HG02852 (cell line): ENCODE results near the gene TTC28.

Source experiments
- ATAC-seq: cut with Tn5 transposase; IDR thresholded peaks from one replicate; pipeline ENCODE4 v1.9.1; 2021; ENCODE audit warnings: mild to moderate bottlenecking, moderate library complexity; ENCODE audit not compliant: unreplicated experiment

TTC28 gene

DNA sequence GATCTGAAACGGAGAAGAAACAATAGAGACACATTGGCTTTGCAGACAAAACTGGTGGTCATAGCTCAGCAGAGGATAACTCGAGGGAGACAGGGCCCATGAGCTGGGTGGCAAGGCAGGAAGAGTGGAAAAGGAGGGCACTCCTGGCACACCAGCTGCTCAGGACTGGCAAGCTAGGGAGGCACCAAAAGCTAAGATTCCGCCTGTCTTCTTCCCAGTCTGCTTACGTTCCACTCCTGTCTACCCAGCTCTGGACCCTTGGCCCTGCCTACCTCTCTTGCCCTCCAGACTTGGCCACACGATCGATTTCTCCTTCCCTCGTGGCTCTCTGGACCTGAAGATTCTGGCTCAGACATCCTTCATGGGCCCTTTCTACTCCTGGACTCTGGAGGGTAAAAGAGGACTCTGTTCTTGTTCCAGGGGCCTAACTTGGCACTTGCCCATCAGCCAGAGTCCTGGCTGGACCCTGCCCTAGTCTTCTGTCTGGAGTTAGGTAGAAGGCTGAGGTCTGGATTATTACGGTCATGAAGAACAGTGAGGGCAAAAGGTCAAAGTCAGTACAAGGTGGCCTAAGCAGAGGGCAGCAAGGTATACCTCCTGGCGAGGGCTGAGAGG is 645.4 kb downstream of the TTC28 start:
- no peak for ATAC-seq

DNA sequence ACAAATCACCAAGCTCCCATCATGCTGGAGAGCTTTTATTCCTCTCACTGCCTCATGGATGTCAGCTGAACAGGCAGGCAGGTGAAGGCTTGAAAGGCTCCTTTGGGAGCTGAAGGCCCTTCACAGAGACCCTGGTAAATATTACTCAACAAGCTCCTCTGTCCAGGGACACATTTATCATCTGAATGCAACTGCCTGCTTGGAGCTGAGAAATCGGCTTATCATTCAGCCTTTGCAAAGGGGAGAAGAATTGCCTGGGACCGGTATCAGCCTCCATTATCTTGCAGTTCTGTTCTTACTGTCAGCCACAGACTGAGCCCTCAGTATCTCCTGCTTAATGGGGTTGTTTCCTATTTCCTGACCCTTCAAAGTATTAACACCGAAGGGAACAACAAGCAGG is 646.8 kb downstream of the TTC28 start:
- ATAC-seq: no peak

- no peak for ATAC-seq
Observed at GRCh38 chr22:28031383-28031922, 648.2 kb downstream of the TTC28 start.

GRCh38 chr22:28030473-28030872 is 649.2 kb downstream of the TTC28 start:
- no peak for ATAC-seq

GRCh38 chr22:28029956-28030355 is 649.7 kb downstream of the TTC28 start:
- no peak for ATAC-seq

DNA sequence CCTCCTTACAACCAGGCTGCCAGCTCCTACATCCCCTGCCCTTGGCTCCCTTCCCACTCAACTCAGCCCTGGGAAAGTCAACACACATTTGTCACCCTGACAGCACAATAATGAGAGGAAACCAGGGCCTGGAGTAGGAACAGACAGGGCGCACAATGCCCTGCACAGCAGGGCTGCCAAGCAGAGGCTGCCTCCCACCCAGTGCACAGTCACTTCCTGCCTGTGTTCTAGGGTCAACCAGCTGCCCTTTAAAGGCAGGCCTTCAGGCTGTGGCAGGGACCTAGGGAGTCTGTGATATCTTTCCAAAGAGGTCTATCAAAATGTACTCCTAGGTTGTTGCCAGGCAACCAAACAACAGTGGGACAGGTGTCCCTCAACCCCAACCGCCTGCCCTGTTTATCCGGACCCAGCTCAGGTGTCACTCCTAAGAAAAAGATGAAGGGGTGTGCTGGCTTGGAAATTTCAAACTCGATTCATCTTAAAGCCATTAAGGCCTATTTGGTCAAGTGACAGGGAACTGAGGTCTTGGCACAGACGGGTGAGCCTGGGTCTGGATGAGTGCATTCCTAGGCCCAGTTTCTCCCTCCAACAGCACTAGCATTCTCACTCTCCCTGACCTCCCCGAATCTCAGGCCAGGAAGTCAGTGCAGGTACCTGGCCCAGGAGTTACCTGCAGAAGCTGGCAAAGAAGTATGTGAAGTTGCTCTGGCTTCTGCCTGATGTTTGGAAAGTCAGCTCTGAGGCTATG is 650.3 kb downstream of the TTC28 start:
- ATAC-seq: no peak

DNA sequence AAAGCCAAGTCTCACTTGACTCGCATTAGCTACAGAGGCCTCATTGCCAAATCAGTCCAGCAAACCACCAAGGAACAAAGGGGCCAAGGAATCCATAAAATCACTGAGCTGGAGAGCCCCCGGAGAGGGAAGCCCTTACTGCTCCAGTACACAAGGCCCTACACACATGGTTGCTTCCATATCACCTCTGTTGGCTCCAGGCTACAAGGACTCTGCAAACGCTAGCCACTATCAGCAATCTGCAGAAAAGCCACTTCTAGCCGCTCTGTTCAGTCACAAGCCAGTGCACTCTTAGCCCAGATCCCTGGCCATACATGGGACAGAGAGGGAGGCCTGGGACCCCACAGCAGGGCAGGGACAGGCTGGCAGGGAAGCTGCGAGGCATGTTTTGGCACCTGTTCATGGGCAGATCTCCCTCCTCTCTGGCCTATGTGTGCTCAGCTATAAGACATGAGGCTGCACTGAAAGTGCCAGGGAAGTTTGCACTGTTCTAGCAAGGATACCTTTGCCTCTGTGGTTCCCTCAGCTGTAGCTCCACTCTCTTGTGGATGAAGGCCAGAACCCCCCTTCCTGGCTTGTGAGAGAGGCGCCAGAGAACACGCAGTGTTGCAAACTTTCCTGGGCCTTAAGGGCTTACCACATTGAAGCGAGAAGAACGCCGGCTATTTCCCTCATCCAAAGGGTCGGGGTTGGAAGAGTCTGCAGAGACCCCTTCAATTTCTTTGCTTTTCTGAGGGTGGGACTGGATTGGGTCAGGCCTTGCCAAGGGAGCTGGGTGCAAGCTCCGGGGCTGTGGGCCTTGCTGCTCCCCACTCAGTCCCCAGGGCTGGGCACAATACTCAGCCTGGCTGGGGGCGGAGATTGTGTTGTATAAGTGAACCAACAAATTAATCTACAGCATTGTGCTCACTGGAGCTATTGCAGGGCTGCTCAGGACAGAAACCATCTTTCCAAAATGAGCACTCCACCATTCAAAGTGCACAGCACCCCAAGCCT is 651.9 kb downstream of the TTC28 start:
- ATAC-seq: no peak

DNA sequence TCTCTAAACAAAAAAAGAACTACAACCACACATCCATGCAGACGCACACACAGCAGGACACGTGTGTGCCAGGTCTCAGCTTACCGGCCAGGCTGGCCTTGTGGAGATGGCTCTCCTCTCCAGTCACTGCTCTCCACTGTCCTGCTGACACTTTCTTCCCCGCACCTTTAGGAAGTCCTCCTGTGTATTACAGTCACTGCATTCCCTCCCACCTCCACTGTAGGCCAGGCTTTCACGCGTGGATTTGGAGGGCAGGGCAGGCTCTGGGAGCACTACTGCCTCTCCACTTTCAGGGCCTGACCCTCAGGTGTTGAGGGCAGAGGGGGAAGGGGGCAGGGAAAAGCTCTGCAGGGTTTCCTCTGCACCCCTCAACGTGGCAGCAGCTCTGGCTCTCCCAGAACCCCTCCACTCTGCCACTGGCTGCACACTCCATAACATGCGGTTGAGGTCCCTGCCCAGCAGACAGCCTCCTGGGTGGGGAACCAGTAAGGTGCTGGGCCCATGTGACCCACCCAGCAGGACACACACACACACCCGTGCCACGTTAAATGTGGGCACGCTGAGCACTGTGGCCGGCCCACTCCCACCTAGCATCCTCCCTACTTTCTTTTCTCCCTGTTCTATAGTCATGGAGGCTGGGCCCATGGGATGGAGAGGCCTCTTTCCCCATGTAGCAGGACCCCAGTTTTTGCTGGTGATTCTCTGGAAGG is 653.6 kb downstream of the TTC28 start:
- no peak for ATAC-seq

GRCh38 chr22:28025333-28025732 is 654.3 kb downstream of the TTC28 start:
- ATAC-seq: no peak

- ATAC-seq: no peak
Observed at GRCh38 chr22:28024422-28024888, 655.2 kb downstream of the TTC28 start.

GRCh38 chr22:28023774-28024173 is 655.9 kb downstream of the TTC28 start:
- ATAC-seq: no peak

GRCh38 chr22:28023036-28023435 is 656.6 kb downstream of the TTC28 start:
- no peak for ATAC-seq

- ATAC-seq: no peak
Observed at GRCh38 chr22:28021998-28022660, 657.5 kb downstream of the TTC28 start.

GRCh38 chr22:28021116-28021997 is 658.3 kb downstream of the TTC28 start:
- no peak for ATAC-seq

- no peak for ATAC-seq
Observed at GRCh38 chr22:28019881-28020861, 659.5 kb downstream of the TTC28 start.

GRCh38 chr22:28019360-28019759 is 660.3 kb downstream of the TTC28 start:
- ATAC-seq: no peak

GRCh38 chr22:28018461-28018927 is 661.1 kb downstream of the TTC28 start:
- ATAC-seq: no peak

- no peak for ATAC-seq
Observed at GRCh38 chr22:28017859-28018258, 661.8 kb downstream of the TTC28 start.
